ENCODE results near the gene PDE8A.

The PDE8A gene

DNA sequence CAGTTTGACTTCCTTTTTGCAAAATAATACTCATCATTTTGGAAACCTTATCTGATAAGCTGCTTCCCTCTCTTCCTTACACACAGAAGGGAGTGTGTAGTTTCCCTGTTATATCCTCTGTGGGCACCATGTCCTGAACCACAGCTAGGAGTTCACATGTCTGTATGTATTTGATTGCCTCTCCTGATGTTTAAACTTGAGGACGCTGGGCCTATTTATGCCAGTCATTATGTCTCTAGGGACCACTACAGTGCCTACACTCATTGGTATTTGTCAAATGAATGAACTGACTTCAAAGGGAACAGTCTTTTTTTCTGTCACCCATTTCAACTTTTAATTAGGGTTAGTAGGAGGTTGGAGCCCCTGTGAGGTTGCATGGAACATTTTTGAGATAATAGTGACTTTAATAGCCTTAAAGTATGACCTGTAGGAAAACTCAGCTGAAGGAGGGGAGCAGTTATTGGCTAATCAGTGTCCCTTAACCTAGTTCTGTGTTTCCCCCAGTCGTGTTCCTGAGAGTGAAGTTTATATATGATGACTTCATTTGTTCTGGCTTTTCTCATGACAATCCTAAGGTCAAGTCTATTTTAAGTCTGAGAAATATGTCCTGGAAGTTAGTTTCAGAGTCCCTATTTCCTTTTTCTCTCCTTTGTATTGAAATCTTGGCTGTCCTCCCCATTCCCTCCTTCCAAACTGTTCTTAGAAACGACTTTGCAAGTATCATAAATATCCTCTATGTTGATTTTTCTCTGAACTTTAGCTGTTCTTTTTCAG, 28.9 kb downstream of the PDE8A start (continued):
- TF ChIP-seq ZNF423 (tag by site-specific recombination; IDR thresholded peaks at IDR 0.05) (no peak), ZNF19 (tag by site-specific recombination; IDR thresholded peaks at IDR 0.05; ENCODE audit: low read depth) (no peak), ZNF121 (tag by site-specific recombination; IDR thresholded peaks at IDR 0.05) (no peak), KLF8 (tag by site-specific recombination; IDR thresholded peaks at IDR 0.05) (no peak), TRIM28 (IDR thresholded peaks at IDR 0.05; ENCODE audit: borderline replicate concordance, low read length) (peak; percentile 59; the same call in 1 of the 2 replicates), ZBTB1 (tag by site-specific recombination; IDR thresholded peaks at IDR 0.05) (no peak), ZNF16 (tag by site-specific recombination; IDR thresholded peaks at IDR 0.05; ENCODE audit: low read depth) (no peak), ZNF433 (tag by site-specific recombination; IDR thresholded peaks at IDR 0.05; ENCODE audit: low read depth) (no peak), ZNF214 (tag by site-specific recombination; IDR thresholded peaks at IDR 0.05; ENCODE audit: borderline replicate concordance) (no peak), ZNF155 (tag by site-specific recombination; IDR thresholded peaks at IDR 0.05) (no peak), RBAK (tag by site-specific recombination; IDR thresholded peaks at IDR 0.05) (no peak), ZNF133 (tag by site-specific recombination; IDR thresholded peaks at IDR 0.05) (no peak), ZNF302 (tag by site-specific recombination; IDR thresholded peaks at IDR 0.05; ENCODE audit: low read depth) (no peak), ZNF518A (tag by site-specific recombination; conservative IDR thresholded peaks at IDR 0.05; ENCODE audit: low read depth) (no peak), ZNF623 (tag by site-specific recombination; IDR thresholded peaks at IDR 0.05) (no peak), MZF1 (tag by site-specific recombination; IDR thresholded peaks at IDR 0.05; ENCODE audit: borderline replicate concordance) (no peak), REST (tag by site-specific recombination; IDR thresholded peaks at IDR 0.05) (no peak), ZNF335 (tag by site-specific recombination; conservative IDR thresholded peaks at IDR 0.05) (peak; percentile 43; the same call in 1 of the 2 replicates), ATF2 (tag by site-specific recombination; IDR thresholded peaks at IDR 0.05; ENCODE audit: low read depth) (peak; percentile 86), ZNF677 (tag by site-specific recombination; IDR thresholded peaks at IDR 0.05) (no peak), ZNF785 (tag by site-specific recombination; IDR thresholded peaks at IDR 0.05) (no peak), ZNF76 (tag by site-specific recombination; IDR thresholded peaks at IDR 0.05; ENCODE audit: borderline replicate concordance, low read depth) (no peak), ZNF239 (tag by site-specific recombination; IDR thresholded peaks at IDR 0.05) (no peak), ZNF777 (tag by site-specific recombination; IDR thresholded peaks at IDR 0.05; ENCODE audit: borderline replicate concordance) (no peak), ZBTB21 (tag by site-specific recombination; IDR thresholded peaks at IDR 0.05) (no peak; the same call in 1 of the 2 replicates)
- TF ChIP-seq, protein P1, sequence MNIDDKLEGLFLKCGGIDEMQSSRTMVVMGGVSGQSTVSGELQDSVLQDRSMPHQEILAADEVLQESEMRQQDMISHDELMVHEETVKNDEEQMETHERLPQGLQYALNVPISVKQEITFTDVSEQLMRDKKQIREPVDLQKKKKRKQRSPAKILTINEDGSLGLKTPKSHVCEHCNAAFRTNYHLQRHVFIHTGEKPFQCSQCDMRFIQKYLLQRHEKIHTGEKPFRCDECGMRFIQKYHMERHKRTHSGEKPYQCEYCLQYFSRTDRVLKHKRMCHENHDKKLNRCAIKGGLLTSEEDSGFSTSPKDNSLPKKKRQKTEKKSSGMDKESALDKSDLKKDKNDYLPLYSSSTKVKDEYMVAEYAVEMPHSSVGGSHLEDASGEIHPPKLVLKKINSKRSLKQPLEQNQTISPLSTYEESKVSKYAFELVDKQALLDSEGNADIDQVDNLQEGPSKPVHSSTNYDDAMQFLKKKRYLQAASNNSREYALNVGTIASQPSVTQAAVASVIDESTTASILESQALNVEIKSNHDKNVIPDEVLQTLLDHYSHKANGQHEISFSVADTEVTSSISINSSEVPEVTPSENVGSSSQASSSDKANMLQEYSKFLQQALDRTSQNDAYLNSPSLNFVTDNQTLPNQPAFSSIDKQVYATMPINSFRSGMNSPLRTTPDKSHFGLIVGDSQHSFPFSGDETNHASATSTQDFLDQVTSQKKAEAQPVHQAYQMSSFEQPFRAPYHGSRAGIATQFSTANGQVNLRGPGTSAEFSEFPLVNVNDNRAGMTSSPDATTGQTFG (tag by site-specific recombination; IDR thresholded peaks at IDR 0.05; ENCODE audit: borderline replicate concordance): no peak
- TF ChIP-seq, protein P2, sequence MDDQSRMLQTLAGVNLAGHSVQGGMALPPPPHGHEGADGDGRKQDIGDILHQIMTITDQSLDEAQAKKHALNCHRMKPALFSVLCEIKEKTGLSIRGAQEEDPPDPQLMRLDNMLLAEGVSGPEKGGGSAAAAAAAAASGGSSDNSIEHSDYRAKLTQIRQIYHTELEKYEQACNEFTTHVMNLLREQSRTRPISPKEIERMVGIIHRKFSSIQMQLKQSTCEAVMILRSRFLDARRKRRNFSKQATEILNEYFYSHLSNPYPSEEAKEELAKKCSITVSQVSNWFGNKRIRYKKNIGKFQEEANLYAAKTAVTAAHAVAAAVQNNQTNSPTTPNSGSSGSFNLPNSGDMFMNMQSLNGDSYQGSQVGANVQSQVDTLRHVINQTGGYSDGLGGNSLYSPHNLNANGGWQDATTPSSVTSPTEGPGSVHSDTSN (CRISPR knock-in tag; IDR thresholded peaks at IDR 0.05): no peak
